IPS-NIHi7 (cell line): Measurements from ENCODE around the gene ORC1.

Experiments
- DNase-seq: peaks from one replicate; pipeline ENCODE4 v3.0.0; 2012; ENCODE audit warnings: mixed read lengths; ENCODE audit errors: extremely low spot score

The ORC1 gene

GRCh38 chr1:52343979-52344378 is 60.2 kb downstream of the ORC1 start:
- DNase-seq = no peak

- DNase-seq = no peak
These were observed 62.5 kb downstream of the ORC1 start for GRCh38 chr1:52341655-52342260.

GRCh38 chr1:52337439-52337838 is 66.8 kb downstream of the ORC1 start:
- DNase-seq = no peak

- DNase-seq = no peak
These were observed 69.2 kb downstream of the ORC1 start for GRCh38 chr1:52334906-52335528.

- no peak for DNase-seq
These were observed 71.8 kb downstream of the ORC1 start for GRCh38 chr1:52332411-52332810.

- no peak for DNase-seq
These were observed 75.6 kb downstream of the ORC1 start for GRCh38 chr1:52328615-52329014.

- DNase-seq = no peak
These were observed 78.4 kb downstream of the ORC1 start for GRCh38 chr1:52325786-52326185.

GRCh38 chr1:52323731-52324130 is 80.5 kb downstream of the ORC1 start:
- no peak for DNase-seq
